Mesenchymal stem cell (in vitro differentiated cells and primary cell): ENCODE data around the gene KCNT1.

Source experiments
- DNase-seq: peaks from one replicate; pipeline ENCODE4 v3.0.0-alpha.2; 2013
- H2AFZ ChIP-seq: one replicate; pipeline ENCODE4 v1.6.1; 2013; ENCODE audit warnings: low read depth, mild to moderate bottlenecking, control low read depth, inconsistent platforms, low read length, moderate library complexity
- H2AK5ac ChIP-seq: 2 replicates; pipeline ENCODE4 v1.6.1; 2013; ENCODE audit warnings: low read length, moderate library complexity, mild to moderate bottlenecking, inconsistent platforms; ENCODE audit not compliant: severe bottlenecking
- H2BK120ac ChIP-seq: one replicate; pipeline ENCODE4 v1.6.1; 2013; ENCODE audit warnings: low read depth, mild to moderate bottlenecking, inconsistent platforms, low read length, moderate library complexity
- H2BK12ac ChIP-seq, 2 experiments: one replicate each; pipeline ENCODE4 v1.6.1; 2013; ENCODE audit warnings: inconsistent platforms in 2 of 2, low read length in 2 of 2, mild to moderate bottlenecking in 2 of 2, moderate library complexity in 2 of 2, control low read depth in 1 of 2
- H2BK15ac ChIP-seq: one replicate; pipeline ENCODE4 v1.6.1; 2013; ENCODE audit warnings: mild to moderate bottlenecking, low read depth, inconsistent platforms; ENCODE audit not compliant: poor library complexity, severe bottlenecking
- H2BK5ac ChIP-seq: 2 replicates; pipeline ENCODE4 v1.6.1; 2013; ENCODE audit warnings: low read depth, mild to moderate bottlenecking, low read length, control low read depth, inconsistent platforms; ENCODE audit not compliant: poor library complexity, severe bottlenecking
- H3K14ac ChIP-seq, 2 experiments: one replicate each; pipeline ENCODE4 v1.6.1; 2013; ENCODE audit warnings: inconsistent platforms in 2 of 2, low read length in 2 of 2, control low read depth in 1 of 2, mild to moderate bottlenecking in 1 of 2, moderate library complexity in 1 of 2
- H3K18ac ChIP-seq, 2 experiments: one replicate each; pipeline ENCODE4 v1.6.1; 2013; ENCODE audit warnings: inconsistent platforms in 2 of 2, low read length in 2 of 2, control low read depth in 1 of 2, low read depth in 1 of 2, mild to moderate bottlenecking in 1 of 2
- H3K23ac ChIP-seq, 2 experiments: one replicate each; pipeline ENCODE4 v1.6.1; 2013; ENCODE audit warnings: inconsistent platforms in 2 of 2, low read length in 2 of 2, mild to moderate bottlenecking in 2 of 2, moderate library complexity in 2 of 2, control low read depth in 1 of 2
- H3K27ac ChIP-seq: 2 replicates; pipeline ENCODE4 v1.5.1; 2013; ENCODE audit warnings: mild to moderate bottlenecking, moderate library complexity, low read length, control low read depth, inconsistent platforms; ENCODE audit not compliant: poor library complexity, severe bottlenecking
- H3K27me3 ChIP-seq, 2 experiments: 2 replicates each; pipeline versions ENCODE4 v1.6.1 to v1.7.0; 2013; ENCODE audit warnings: low read length in 2 of 2, mild to moderate bottlenecking in 2 of 2, moderate library complexity in 2 of 2, control low read depth in 1 of 2, inconsistent platforms in 1 of 2; ENCODE audit not compliant: control insufficient read depth in 1 of 2, insufficient read depth in 1 of 2
- H3K36me3 ChIP-seq, 2 experiments: 2 replicates each; pipeline versions ENCODE4 v1.6.1 to v1.7.0; 2013; ENCODE audit warnings: low read length in 2 of 2, control low read depth in 1 of 2, inconsistent platforms in 1 of 2, low read depth in 1 of 2, mild to moderate bottlenecking in 1 of 2; ENCODE audit not compliant: insufficient read depth in 2 of 2, control insufficient read depth in 1 of 2
- H3K4ac ChIP-seq, 2 experiments: one replicate each; pipeline ENCODE4 v1.6.1; 2013; ENCODE audit warnings: inconsistent platforms in 2 of 2, low read length in 2 of 2, mild to moderate bottlenecking in 2 of 2, moderate library complexity in 2 of 2, control low read depth in 1 of 2, low read depth in 1 of 2
- H3K4me1 ChIP-seq: 2 replicates; pipeline ENCODE4 v1.6.1; 2013; ENCODE audit warnings: low read depth, low read length, control low read depth; ENCODE audit not compliant: control insufficient read depth, insufficient read depth
- H3K4me2 ChIP-seq: 2 replicates; pipeline ENCODE4 v1.6.1; 2013; ENCODE audit warnings: low read length, mild to moderate bottlenecking, inconsistent platforms; ENCODE audit not compliant: poor library complexity, severe bottlenecking
- H3K4me3 ChIP-seq, 2 experiments: 2 replicates each; pipeline versions ENCODE4 v1.5.1 to v1.7.0; 2013; ENCODE audit warnings: low read length in 2 of 2, mild to moderate bottlenecking in 2 of 2, control low read depth in 1 of 2, low read depth in 1 of 2; ENCODE audit not compliant: insufficient read depth in 1 of 2
- H3K79me1 ChIP-seq: replicated peaks from 2 replicates; pipeline ENCODE4 v1.6.1; 2013; ENCODE audit warnings: mild to moderate bottlenecking, control low read depth, low read length, inconsistent platforms; ENCODE audit not compliant: poor library complexity, severe bottlenecking
- H3K9ac ChIP-seq: 2 replicates; pipeline ENCODE4 v1.7.0; 2013; ENCODE audit warnings: mild to moderate bottlenecking, low read length, moderate library complexity
- H3K9me3 ChIP-seq: 2 replicates; pipeline ENCODE4 v1.7.0; 2013; ENCODE audit warnings: mild to moderate bottlenecking, low read length; ENCODE audit not compliant: control insufficient read depth
- H4K8ac ChIP-seq: one replicate; pipeline ENCODE4 v1.6.1; 2013; ENCODE audit warnings: inconsistent platforms, mild to moderate bottlenecking, low read length, moderate library complexity
- H4K91ac ChIP-seq: one replicate; pipeline ENCODE4 v1.6.1; 2013; ENCODE audit warnings: mild to moderate bottlenecking, low read length, inconsistent platforms
- WGBS: methylation state at CpG from one replicate; pipeline ENCODE4 v1.1.7; 2013; ENCODE audit warnings: mixed read lengths; 5-methylcytosine and 5-hydroxymethylcytosine counted together

KCNT1 gene

GRCh38 chr9:135736272-135736978, 34.4 kb downstream of the KCNT1 start:
- Histone ChIP-seq H3K27ac (no peak overlapping the region), H2BK12ac (no peak overlapping the region), H3K23ac (no peak overlapping the region), H2BK15ac (no peak overlapping the region), H3K14ac (no peak overlapping the region), H3K4me2 (no peak overlapping the region), H3K79me1 (no peaks in the 10 kb centered on the region), H3K4me3 (peak overlapping the region in 1 of 2 experiments; percentile 20), H3K18ac (no peak overlapping the region), H2BK120ac (no peak overlapping the region), H3K4ac (no peak overlapping the region), H3K27me3 (peaks cover 34 to 51% of the 10 kb centered on the region in 2 experiments), H3K9me3 (peaks cover 3% of the 10 kb centered on the region), H3K4me1 (no peaks in the 10 kb centered on the region), H2AFZ (no peak overlapping the region), H3K36me3 (no peaks in the 10 kb centered on the region), H4K8ac (no peak overlapping the region), H2BK5ac (no peak overlapping the region), H3K9ac (no peak overlapping the region), H4K91ac (no peak overlapping the region), H2AK5ac (no peak overlapping the region)
- WGBS, result 26% methylated on average over 30 of the region's 78 CpGs
- DNase-seq, result no peak

- peaks cover 34 to 51% of the 10 kb centered on the region in 2 experiments for H3K27me3 ChIP-seq
- WGBS, result 80% methylated on average over 22 of the region's 23 CpGs
- no peak overlapping the region for H2BK12ac ChIP-seq
- H2BK120ac ChIP-seq, result no peak overlapping the region
- no peak overlapping the region for H4K91ac ChIP-seq
- H4K8ac ChIP-seq, result no peak overlapping the region
- no peak overlapping the region for H3K9ac ChIP-seq
- H3K36me3 ChIP-seq, result no peaks in the 10 kb centered on the region
- DNase-seq, result no peak
- no peak overlapping the region for H2BK5ac ChIP-seq
- H3K4me1 ChIP-seq, result no peaks in the 10 kb centered on the region
- H3K14ac ChIP-seq, result no peak overlapping the region
- H3K4me2 ChIP-seq, result no peak overlapping the region
- no peaks in the 10 kb centered on the region for H3K79me1 ChIP-seq
- H3K9me3 ChIP-seq, result no peaks in the 10 kb centered on the region
- H2BK15ac ChIP-seq, result no peak overlapping the region
- H3K18ac ChIP-seq, result no peak overlapping the region
- no peak overlapping the region for H3K27ac ChIP-seq
- H2AK5ac ChIP-seq, result no peak overlapping the region
- no peak overlapping the region for H3K23ac ChIP-seq
- H2AFZ ChIP-seq, result no peak overlapping the region
- no peak overlapping the region for H3K4me3 ChIP-seq
- no peak overlapping the region for H3K4ac ChIP-seq
Observed at GRCh38 chr9:135736979-135737839, 35.2 kb downstream of the KCNT1 start.

- WGBS, result 83% methylated on average over 15 of the region's 16 CpGs
- H3K14ac ChIP-seq, result no peak overlapping the region
- no peak overlapping the region for H3K4me2 ChIP-seq
- H3K4ac ChIP-seq, result no peak overlapping the region
- no peak overlapping the region for H3K9ac ChIP-seq
- no peak overlapping the region for H3K27ac ChIP-seq
- H3K4me1 ChIP-seq, result no peaks in the 10 kb centered on the region
- no peak overlapping the region for H2AK5ac ChIP-seq
- no peaks in the 10 kb centered on the region for H3K9me3 ChIP-seq
- H2BK5ac ChIP-seq, result no peak overlapping the region
- H2BK120ac ChIP-seq, result no peak overlapping the region
- H3K36me3 ChIP-seq, result no peaks in the 10 kb centered on the region
- H3K23ac ChIP-seq, result no peak overlapping the region
- H3K27me3 ChIP-seq, result peaks cover 34 to 55% of the 10 kb centered on the region in 2 experiments
- DNase-seq, result no peak
- no peak overlapping the region for H4K91ac ChIP-seq
- H4K8ac ChIP-seq, result no peak overlapping the region
- no peak overlapping the region for H3K18ac ChIP-seq
- H2AFZ ChIP-seq, result no peak overlapping the region
- H3K4me3 ChIP-seq, result no peak overlapping the region
- H2BK15ac ChIP-seq, result no peak overlapping the region
- no peaks in the 10 kb centered on the region for H3K79me1 ChIP-seq
- H2BK12ac ChIP-seq, result no peak overlapping the region
Observed at GRCh38 chr9:135737840-135738521, 36.0 kb downstream of the KCNT1 start.
